ENCODE results near the gene KCTD16.

GRCh38 chr5:144187699-144188294 lies 17.1 kb downstream of the KCTD16 start:
- TF ChIP-seq EZH2 (IDR thresholded peaks at IDR 0.05; ENCODE audit: borderline replicate concordance, low read length) = no peak
- no peak for TF ChIP-seq CTCF (conservative IDR thresholded peaks at IDR 0.05 in 1 of 2, IDR thresholded peaks at IDR 0.05 in 1 of 2; ENCODE audit: extremely low read depth in 1 of 2, insufficient read depth in 1 of 2, low read depth in 1 of 2, low read length in 2 of 2)
